Gastroesophageal sphincter (tissue), 3 donors: ENCODE results near the gene ANKRD36.
"Not testable (repeated sequence)": the region's sequence is repeated elsewhere in the genome, so short reads cannot be mapped to it uniquely, and the experiment has no call there.

ENCODE experiments used
- EP300 ChIP-seq: sonication (generic); formaldehyde crosslinking; IDR thresholded peaks from one replicate; pipeline ENCODE4 v1.6.1; 2017; ENCODE audit warnings: antibody characterized with exemption, mild to moderate bottlenecking
- TF ChIP-seq, protein P1 (sequence below), 4 experiments: fragments of 200-600 bp in 2 of 4; fragments of 450-650 bp in 2 of 4; sonication (generic) in 1 of 4; IDR thresholded peaks; one replicate each; pipeline ENCODE4 v1.5.1; 2017 to 2019; ENCODE audit warnings: antibody characterized with exemption in 4 of 4, mild to moderate bottlenecking in 2 of 4, moderate library complexity in 2 of 4

GRCh38 chr2:97166548-97166947, 53.6 kb downstream of the ANKRD36 start:
- TF ChIP-seq, protein P1, sequence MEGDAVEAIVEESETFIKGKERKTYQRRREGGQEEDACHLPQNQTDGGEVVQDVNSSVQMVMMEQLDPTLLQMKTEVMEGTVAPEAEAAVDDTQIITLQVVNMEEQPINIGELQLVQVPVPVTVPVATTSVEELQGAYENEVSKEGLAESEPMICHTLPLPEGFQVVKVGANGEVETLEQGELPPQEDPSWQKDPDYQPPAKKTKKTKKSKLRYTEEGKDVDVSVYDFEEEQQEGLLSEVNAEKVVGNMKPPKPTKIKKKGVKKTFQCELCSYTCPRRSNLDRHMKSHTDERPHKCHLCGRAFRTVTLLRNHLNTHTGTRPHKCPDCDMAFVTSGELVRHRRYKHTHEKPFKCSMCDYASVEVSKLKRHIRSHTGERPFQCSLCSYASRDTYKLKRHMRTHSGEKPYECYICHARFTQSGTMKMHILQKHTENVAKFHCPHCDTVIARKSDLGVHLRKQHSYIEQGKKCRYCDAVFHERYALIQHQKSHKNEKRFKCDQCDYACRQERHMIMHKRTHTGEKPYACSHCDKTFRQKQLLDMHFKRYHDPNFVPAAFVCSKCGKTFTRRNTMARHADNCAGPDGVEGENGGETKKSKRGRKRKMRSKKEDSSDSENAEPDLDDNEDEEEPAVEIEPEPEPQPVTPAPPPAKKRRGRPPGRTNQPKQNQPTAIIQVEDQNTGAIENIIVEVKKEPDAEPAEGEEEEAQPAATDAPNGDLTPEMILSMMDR (IDR thresholded peaks at IDR 0.05): not testable (repeated sequence)
- TF ChIP-seq EP300: not testable (repeated sequence)
